Measurements from ENCODE around the gene FLT4.
A peak's percentile ranks its signal among the peaks of the same experiment; 100 is the strongest.
"Not testable (repeated sequence)": the region's sequence is repeated elsewhere in the genome, so short reads cannot be mapped to it uniquely, and the experiment has no call there.

Gene FLT4

GRCh38 chr5:180649297-180650039 lies at the start of gene FLT4:
FLT4 (minus strand) TSS chr5:180649600; CDS start chr5:180649545, 55 bp downstream.
- DNase-seq (ENCODE audit: low spot score), result no peak

GRCh38 chr5:180699042-180699441 lies 49.6 kb upstream of the FLT4 start:
- DNase-seq (ENCODE audit: low spot score), result no peak

- no peak for DNase-seq (ENCODE audit: low spot score)
These were observed 46.7 kb upstream of the FLT4 start for GRCh38 chr5:180696116-180696515.

GRCh38 chr5:180692429-180692828 lies 43.0 kb upstream of the FLT4 start:
- DNase-seq (ENCODE audit: low spot score), result no peak

GRCh38 chr5:180691046-180691445 lies 41.6 kb upstream of the FLT4 start:
- no peak for DNase-seq (ENCODE audit: low spot score)

- DNase-seq (ENCODE audit: low spot score), result no peak
These were observed 41.2 kb upstream of the FLT4 start for GRCh38 chr5:180690562-180690961.

- DNase-seq (ENCODE audit: low spot score), result no peak
These were observed 40.4 kb upstream of the FLT4 start for GRCh38 chr5:180689775-180690174.

- no peak for DNase-seq (ENCODE audit: low spot score)
These were observed 39.8 kb upstream of the FLT4 start for GRCh38 chr5:180689071-180689694.

GRCh38 chr5:180688330-180689070 lies 39.1 kb upstream of the FLT4 start:
- no peak for DNase-seq (ENCODE audit: low spot score)

GRCh38 chr5:180686799-180687198 lies 37.4 kb upstream of the FLT4 start:
- DNase-seq (ENCODE audit: low spot score), result not testable (repeated sequence)

GRCh38 chr5:180684623-180685161 lies 35.3 kb upstream of the FLT4 start:
- no peak for DNase-seq (ENCODE audit: low spot score)

GRCh38 chr5:180683220-180683922 lies 34.0 kb upstream of the FLT4 start:
- DNase-seq (ENCODE audit: low spot score), result no peak

- DNase-seq (ENCODE audit: low spot score), result no peak
These were observed 33.2 kb upstream of the FLT4 start for GRCh38 chr5:180682560-180682959.

- not testable (repeated sequence) for DNase-seq (ENCODE audit: low spot score)
These were observed 32.6 kb upstream of the FLT4 start for GRCh38 chr5:180682008-180682407.

- not testable (repeated sequence) for DNase-seq (ENCODE audit: low spot score)
These were observed 28.9 kb upstream of the FLT4 start for GRCh38 chr5:180678319-180678718.

- DNase-seq (ENCODE audit: low spot score), result no peak
These were observed 25.7 kb upstream of the FLT4 start for GRCh38 chr5:180675036-180675635.

GRCh38 chr5:180674090-180674475 lies 24.7 kb upstream of the FLT4 start:
- DNase-seq (ENCODE audit: low spot score), result not testable (repeated sequence)

- DNase-seq (ENCODE audit: low spot score), result no peak
These were observed 24.1 kb upstream of the FLT4 start for GRCh38 chr5:180673371-180674089.

GRCh38 chr5:180671958-180672524 lies 22.6 kb upstream of the FLT4 start:
- not testable (repeated sequence) for DNase-seq (ENCODE audit: low spot score)

GRCh38 chr5:180670586-180671359 lies 21.4 kb upstream of the FLT4 start:
- peak; percentile 68 for DNase-seq (ENCODE audit: low spot score)

Measured in RKO (cell line).